Activated CD8-positive, alpha-beta memory T cell treated with anti-CD3 and anti-CD28 coated beads, Interleukin-2, amount 50 U/mL, for 24 hours (primary cell): ENCODE measurements around the gene TTC7B.

ENCODE experiments used
- DNase-seq: peaks from one replicate; pipeline ENCODE4 v3.0.0-alpha.2; 2020; ENCODE audit errors: extremely low read depth

The TTC7B gene

GRCh38 chr14:90805662-90806540 lies 10.3 kb downstream of the TTC7B start:
- no peak for DNase-seq

GRCh38 chr14:90805084-90805391 lies 11.2 kb downstream of the TTC7B start:
- no peak for DNase-seq

- no peak for DNase-seq
Measured at GRCh38 chr14:90804292-90805083, 11.7 kb downstream of the TTC7B start.

GRCh38 chr14:90803249-90803648 lies 13.0 kb downstream of the TTC7B start:
- DNase-seq, result no peak

GRCh38 chr14:90799420-90799819 lies 16.8 kb downstream of the TTC7B start:
- no peak for DNase-seq

- no peak for DNase-seq
Measured at GRCh38 chr14:90797919-90798318, 18.3 kb downstream of the TTC7B start.

- DNase-seq, result no peak
Measured at GRCh38 chr14:90797451-90797850, 18.8 kb downstream of the TTC7B start.

- DNase-seq, result no peak
Measured at GRCh38 chr14:90796329-90796728, 19.9 kb downstream of the TTC7B start.

- DNase-seq, result no peak
Measured at GRCh38 chr14:90795744-90796143, 20.5 kb downstream of the TTC7B start.

GRCh38 chr14:90791486-90791885 lies 24.7 kb downstream of the TTC7B start:
- DNase-seq, result no peak

GRCh38 chr14:90788031-90788430 lies 28.2 kb downstream of the TTC7B start:
- no peak for DNase-seq

- no peak for DNase-seq
Measured at GRCh38 chr14:90785876-90786450, 30.3 kb downstream of the TTC7B start.

- no peak for DNase-seq
Measured at GRCh38 chr14:90785471-90785870, 30.8 kb downstream of the TTC7B start.

GRCh38 chr14:90784621-90785270 lies 31.5 kb downstream of the TTC7B start:
- no peak for DNase-seq

- no peak for DNase-seq
Measured at GRCh38 chr14:90783344-90783743, 32.9 kb downstream of the TTC7B start.

- DNase-seq, result no peak
Measured at GRCh38 chr14:90782892-90783291, 33.3 kb downstream of the TTC7B start.

- DNase-seq, result no peak
Measured at GRCh38 chr14:90781876-90782275, 34.4 kb downstream of the TTC7B start.

- DNase-seq, result no peak
Measured at GRCh38 chr14:90781344-90781761, 34.9 kb downstream of the TTC7B start.

GRCh38 chr14:90780519-90780918 lies 35.7 kb downstream of the TTC7B start:
- no peak for DNase-seq

GRCh38 chr14:90778571-90779255 lies 37.5 kb downstream of the TTC7B start:
- DNase-seq, result no peak

- DNase-seq, result no peak
Measured at GRCh38 chr14:90777830-90778485, 38.3 kb downstream of the TTC7B start.
